H1 (cell line): ENCODE measurements around the gene KCNN1. TPM values are rescaled to one million over a fixed set of nuclear protein-coding genes. Genes with fewer than 3 reads are reported as not detected.

Experiments used
- CTCF ChIA-PET: fragments of 300-600 bp; sonication (Branson Sonifier 250); formaldehyde crosslinking; loops from one replicate; lab custom pipeline; 2021; ENCODE audit not compliant: partially characterized antibody; lab: Charles Lee
- POLR2A ChIA-PET: fragments of 300-600 bp; sonication (Branson Sonifier 250); formaldehyde crosslinking; loops from one replicate; lab custom pipeline; 2021; ENCODE audit warnings: inconsistent platforms; ENCODE audit not compliant: partially characterized antibody; lab: Charles Lee
- DNase-seq, 2 experiments: peaks; one replicate each; pipeline versions ENCODE4 v3.0.0 to v3.0.0-alpha.2; 2010 to 2022; ENCODE audit warnings: low spot score in 2 of 2, low read depth in 1 of 2, mixed read lengths in 1 of 2
- FAIRE-seq: peaks from 2 replicates; lab custom pipeline; 2011; peaks lifted over from hg19 to GRCh38; lab: Jason Lieb, UNC
- H2AFZ ChIP-seq: 2 replicates; pipeline ENCODE4 v1.8.1; 2012; ENCODE audit warnings: low read length, inconsistent platforms
- H2AK5ac ChIP-seq: 2 replicates; pipeline ENCODE4 v1.6.1; 2013; ENCODE audit warnings: low read depth, low read length
- H2BK120ac ChIP-seq: replicated peaks from 2 replicates; pipeline ENCODE3; 2013; ENCODE audit warnings: low read depth, low read length, inconsistent platforms
- H2BK12ac ChIP-seq: 2 replicates; pipeline ENCODE4 v1.6.1; 2013; ENCODE audit warnings: low read depth, low read length
- H2BK15ac ChIP-seq: 2 replicates; pipeline ENCODE4 v1.6.1; 2013; ENCODE audit warnings: low read length
- H2BK20ac ChIP-seq: 2 replicates; pipeline ENCODE4 v1.6.1; 2013; ENCODE audit warnings: low read length
- H2BK5ac ChIP-seq: 2 replicates; pipeline ENCODE4 v1.6.1; 2013; ENCODE audit warnings: low read depth, low read length
- H3K14ac ChIP-seq: 2 replicates; pipeline ENCODE4 v1.6.1; 2013; ENCODE audit warnings: inconsistent platforms; ENCODE audit not compliant: insufficient read length
- H3K18ac ChIP-seq: 2 replicates; pipeline ENCODE4 v1.6.1; 2013; ENCODE audit warnings: low read length; ENCODE audit errors: extremely low read depth
- H3K23ac ChIP-seq: 2 replicates; pipeline ENCODE4 v1.6.1; 2013; ENCODE audit warnings: inconsistent platforms; ENCODE audit not compliant: insufficient read length
- H3K23me2 ChIP-seq: 2 replicates; pipeline ENCODE4 v1.6.1; 2013; ENCODE audit warnings: low read depth, low read length
- H3K27ac ChIP-seq: 2 replicates; pipeline ENCODE4 v1.6.1; 2011; ENCODE audit warnings: low read depth, low read length, inconsistent platforms
- H3K27me3 ChIP-seq, 4 experiments: replicated peaks in 1 of 4; 1 replicate in 1 of 4; 2 replicates in 3 of 4; pipeline versions ENCODE4 v1.6.1 to v1.8.1; 2011 to 2013; ENCODE audit warnings: low read length in 3 of 4, mild to moderate bottlenecking in 3 of 4, inconsistent platforms in 2 of 4, mixed read lengths in 2 of 4, moderate library complexity in 1 of 4; ENCODE audit not compliant: control insufficient read depth in 3 of 4, insufficient read depth in 3 of 4; ENCODE audit errors: extremely low read depth in 1 of 4
- H3K36me3 ChIP-seq, 4 experiments: 2 replicates each; pipeline versions ENCODE4 v1.6.1 to v1.8.1; 2011 to 2013; ENCODE audit warnings: mild to moderate bottlenecking in 4 of 4, low read length in 3 of 4, moderate library complexity in 2 of 4, control low read depth in 1 of 4, inconsistent platforms in 1 of 4; ENCODE audit not compliant: insufficient read depth in 4 of 4, control insufficient read depth in 2 of 4
- H3K4ac ChIP-seq: replicated peaks from 2 replicates; pipeline ENCODE3; 2013; ENCODE audit warnings: low read length, low read depth, mixed read lengths, inconsistent platforms; ENCODE audit not compliant: insufficient read length
- H3K4me1 ChIP-seq, 4 experiments: replicated peaks in 1 of 4; 1 replicate in 1 of 4; 2 replicates in 3 of 4; pipeline versions ENCODE4 v1.6.1 to v1.8.1; 2011 to 2013; ENCODE audit warnings: low read length in 3 of 4, inconsistent platforms in 2 of 4, mixed read lengths in 1 of 4; ENCODE audit not compliant: insufficient read depth in 4 of 4, control insufficient read depth in 3 of 4
- H3K4me2 ChIP-seq, 2 experiments: 2 replicates each; pipeline versions ENCODE4 v1.6.1 to v1.8.1; 2011 to 2013; ENCODE audit warnings: low read depth in 2 of 2, low read length in 2 of 2, control low read depth in 1 of 2, inconsistent platforms in 1 of 2, mild to moderate bottlenecking in 1 of 2; ENCODE audit not compliant: insufficient read depth in 1 of 2
- H3K4me3 ChIP-seq, 4 experiments: fragments of 200-600, 300-600 bp in 1 of 4; sonication (generic), shearing (Covaris generic), sonication (Bioruptor Twin) in 1 of 4; 2 replicates each; pipeline versions ENCODE4 v1.5.1 to v1.8.1; 2011 to 2016; ENCODE audit warnings: low read length in 4 of 4, low read depth in 3 of 4, control low read depth in 2 of 4, inconsistent platforms in 2 of 4, mild to moderate bottlenecking in 2 of 4, mixed read lengths in 1 of 4, moderate library complexity in 1 of 4; ENCODE audit not compliant: insufficient read depth in 2 of 4; ENCODE audit errors: extremely low read depth in 1 of 4
- H3K56ac ChIP-seq: replicated peaks from 2 replicates; pipeline ENCODE3; 2013; ENCODE audit warnings: low read depth, mild to moderate bottlenecking, mixed read lengths, low read length, inconsistent platforms; ENCODE audit not compliant: insufficient read length
- H3K79me1 ChIP-seq: 2 replicates; pipeline ENCODE4 v1.6.1; 2013; ENCODE audit warnings: low read depth, low read length, control low read depth
- H3K79me2 ChIP-seq, 2 experiments: 2 replicates each; pipeline versions ENCODE4 v1.6.1 to v1.8.1; 2012 to 2013; ENCODE audit warnings: low read length in 2 of 2, mild to moderate bottlenecking in 2 of 2, inconsistent platforms in 1 of 2; ENCODE audit not compliant: insufficient read depth in 2 of 2, control insufficient read depth in 1 of 2
- H3K9ac ChIP-seq, 4 experiments: replicated peaks in 1 of 4; 1 replicate in 1 of 4; 2 replicates in 3 of 4; pipeline versions ENCODE4 v1.6.1 to v1.8.1; 2011 to 2013; ENCODE audit warnings: low read depth in 3 of 4, low read length in 3 of 4, control low read depth in 2 of 4, mild to moderate bottlenecking in 2 of 4, moderate library complexity in 2 of 4, inconsistent platforms in 1 of 4; ENCODE audit errors: extremely low read depth in 1 of 4
- H3K9me3 ChIP-seq, 2 experiments: 2 replicates each; pipeline versions ENCODE4 v1.6.1 to v1.8.1; 2012 to 2013; ENCODE audit warnings: mild to moderate bottlenecking in 2 of 2, moderate library complexity in 2 of 2, control low read depth in 1 of 2, inconsistent platforms in 1 of 2, low read depth in 1 of 2, low read length in 1 of 2, mixed read lengths in 1 of 2; ENCODE audit not compliant: insufficient read depth in 2 of 2
- H4K20me1 ChIP-seq, 2 experiments: replicated peaks in 1 of 2; 2 replicates each; pipeline versions ENCODE3 to v1.8.1; 2011 to 2013; ENCODE audit warnings: inconsistent platforms in 2 of 2, low read length in 2 of 2, mild to moderate bottlenecking in 1 of 2; ENCODE audit not compliant: insufficient read depth in 2 of 2, control insufficient read depth in 1 of 2
- H4K5ac ChIP-seq: 2 replicates; pipeline ENCODE4 v1.6.1; 2013; ENCODE audit warnings: low read length, low read depth, mixed read lengths, inconsistent platforms; ENCODE audit not compliant: insufficient read length
- H4K8ac ChIP-seq: 2 replicates; pipeline ENCODE4 v1.8.0; 2013; ENCODE audit warnings: mild to moderate bottlenecking, moderate library complexity, low read length, inconsistent platforms; ENCODE audit not compliant: insufficient read depth; ENCODE audit errors: extremely low read depth
- H4K91ac ChIP-seq: replicated peaks from 2 replicates; pipeline ENCODE3; 2013; ENCODE audit warnings: low read length, mixed read lengths, inconsistent platforms; ENCODE audit not compliant: insufficient read length
- KDM1A ChIP-seq: fragments of 200-600, 300-600 bp; sonication (generic); IDR thresholded peaks from 2 replicates; pipeline ENCODE4 v1.7.1; 2016; ENCODE audit warnings: mild to moderate bottlenecking, low read length, borderline replicate concordance
- TAF7 ChIP-seq: optimal IDR thresholded peaks from 2 replicates; pipeline ENCODE3; 2011; ENCODE audit warnings: low read depth, mild to moderate bottlenecking, inconsistent platforms, low read length, moderate library complexity, borderline replicate concordance
- WGBS, 2 experiments: shearing (Covaris generic) in 1 of 2; methylation state at CpG; one replicate each; pipeline versions ENCODE4 v1.1.6 to v1.1.7; 2013 to 2015; ENCODE audit warnings: low lambda C conversion rate in 2 of 2, mixed read lengths in 2 of 2, inconsistent platforms in 1 of 2, low coverage in 1 of 2, missing lambda C conversion rate in 1 of 2; ENCODE audit not compliant: insufficient replicate concordance in 2 of 2, insufficient coverage in 1 of 2, insufficient read length in 1 of 2; ENCODE audit errors: extremely low coverage in 1 of 2, missing lambda C conversion rate in 1 of 2; 5-methylcytosine and 5-hydroxymethylcytosine counted together
- polyA plus RNA-seq, 7 experiments: library from polyadenylated mRNA; depleted of rRNA in 3 of 7; stranded (reverse) in 5 of 7; unstranded in 2 of 7; fragments of >200 nt in 5 of 7; fragments of 200-250 nt in 2 of 7; gene quantifications; 1 replicate in 5 of 7; 2 replicates in 1 of 7; 4 replicates in 1 of 7; pipeline versions ENCODE4 v1.2.1 to v1.2.3, GENCODE V29; 2011 to 2013; ENCODE audit warnings: missing spikeins in 2 of 7, mixed read lengths in 2 of 7
- total RNA-seq: library from RNA; stranded (reverse); fragmentation: NEBNext Ultra II Directional; extraction: Animal tissue kit (Norgen Biotek cat#: 25700); gene quantifications from 2 replicates; pipeline ENCODE4 v1.2.1, GENCODE V29; 2021

The KCNN1 gene
- total and polyA plus RNA-seq, 2 of the 8 experiments (the other 6 are each of a cell fraction or from before 2014, with no cell fraction given), result 11.0 to 12.5 TPM

DNA sequence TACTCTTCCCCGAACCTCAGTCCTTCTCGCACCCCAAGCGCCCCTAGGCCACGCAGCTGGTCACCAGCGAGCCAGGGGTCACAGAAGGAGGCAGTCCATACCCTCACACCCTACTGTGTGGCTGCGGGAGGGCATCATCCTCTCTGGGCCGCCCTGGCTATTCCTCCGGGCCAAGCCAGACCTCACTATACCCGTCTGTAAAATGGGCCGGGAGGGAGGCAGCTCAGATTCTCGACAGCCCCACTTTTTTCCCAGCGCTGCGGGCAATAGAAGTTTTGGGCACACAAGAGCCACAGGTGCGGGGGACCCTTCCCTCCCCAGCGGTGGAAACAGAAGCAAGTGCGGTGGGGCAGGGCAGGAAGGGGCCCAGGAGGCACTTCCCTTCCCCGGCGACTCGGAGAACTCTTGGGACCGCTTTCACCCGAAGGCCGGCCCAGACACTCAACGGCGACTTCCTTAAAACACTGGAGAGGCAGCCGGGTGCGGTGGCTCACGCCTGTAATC lies 35.5 kb downstream of the KCNN1 start:
- POLR2A ChIA-PET, result interaction anchor here (1.2 to 2.2 kb wide), 2 partner anchors 64 to 70 kb away, joined by 3 to 6 read pairs; partner anchors contain the start of gene CCDC124
- Histone ChIP-seq H3K9ac (no peak overlapping the region), H2AK5ac (no peak overlapping the region), H2BK5ac (no peak overlapping the region), H3K9me3 (peaks cover 0 to 3% of the 10 kb centered on the region in 2 experiments; a peak in 1 of 4 replicates), H4K5ac (no peak overlapping the region), H3K27me3 (peaks cover 3 to 25% (median 20%) of the 10 kb centered on the region in 4 experiments), H2BK15ac (no peak overlapping the region), H2BK20ac (no peak overlapping the region), H4K8ac (no peak overlapping the region), H3K36me3 (no peaks in the 10 kb centered on the region), H2AFZ (no peak overlapping the region), H3K4me1 (peaks cover 0 to 3% (median 3%) of the 10 kb centered on the region in 4 experiments; a peak in 5 of 7 replicates), H3K23me2 (peaks cover 9% of the 10 kb centered on the region; the same call in 1 of the 2 replicates), H2BK12ac (no peak overlapping the region), H3K79me2 (no peaks in the 10 kb centered on the region), H3K56ac (no peak overlapping the region), H3K18ac (no peak overlapping the region), H2BK120ac (no peak overlapping the region), H3K4me2 (no peak overlapping the region; a peak in 1 of 4 replicates), H3K14ac (no peak overlapping the region), H3K79me1 (no peaks in the 10 kb centered on the region)
- DNase-seq, result no peak
- CTCF ChIA-PET, result interaction anchor here (0.6 to 12.4 kb wide), 6 partner anchors 53 to 130 kb away, joined by 3 to 271 read pairs (median 6); partner anchors contain the start of gene SLC5A5
- FAIRE-seq, result no peak
- peak; percentile 75 for TF ChIP-seq KDM1A
- TF ChIP-seq TAF7, result no peak
- TF ChIP-seq, all 59 proteins: peak for 1
- H3K4ac ChIP-seq, result no peak overlapping the region
- H3K4me3 ChIP-seq, result no peak overlapping the region
- H3K23ac ChIP-seq, result no peak overlapping the region
- H4K20me1 ChIP-seq, result peaks cover 0 to 2% of the 10 kb centered on the region in 2 experiments
- WGBS, 2 experiments, result 93% methylated on average over 19 of the region's 27 CpGs; no CpG with 5 or more reads in 1 of the 2 experiments
- H4K91ac ChIP-seq, result no peak overlapping the region
- no peak overlapping the region for H3K27ac ChIP-seq
